Upper lobe of left lung (tissue), 6 donors: ENCODE data around the gene SSTR3. TPM values are rescaled to one million over a fixed set of nuclear protein-coding genes. Genes with fewer than 3 reads are reported as not detected.

Source experiments
- ATAC-seq, 2 donors: fragments of 200-7000 bp; cut with Tn5 transposase; one replicate each; pipeline ENCODE4 v1.9.1; 2022; ENCODE audit warnings: mild to moderate bottlenecking in 2 of 2, moderate library complexity in 2 of 2; ENCODE audit not compliant: low FRiP score in 2 of 2
- DNase-seq, 2 donors: peaks; one replicate each; pipeline ENCODE4 v3.0.0-alpha.2; 2019 to 2020
- H3K27ac ChIP-seq, 4 donors: fragments of 200-600 bp; sonication (generic); one replicate each; pipeline ENCODE4 v1.5.1; 2016 to 2019
- H3K27me3 ChIP-seq, 4 donors: fragments of 200-600 bp; sonication (generic); one replicate each; pipeline ENCODE4 v1.5.1; 2017 to 2019
- H3K36me3 ChIP-seq, 4 donors: fragments of 200-600 bp; sonication (generic); one replicate each; pipeline ENCODE4 v1.5.1; 2016 to 2019
- H3K4me1 ChIP-seq, 4 donors: fragments of 200-600 bp; sonication (generic); one replicate each; pipeline ENCODE4 v1.5.1; 2018 to 2019
- H3K4me3 ChIP-seq, 4 donors: fragments of 200-600 bp; sonication (generic); one replicate each; pipeline ENCODE4 v1.5.1; 2017 to 2019; ENCODE audit warnings: mild to moderate bottlenecking in 2 of 4, moderate library complexity in 1 of 4
- H3K9me3 ChIP-seq, 4 donors: fragments of 200-600 bp; sonication (generic); one replicate each; pipeline ENCODE4 v1.5.1; 2018 to 2019
- CTCF ChIP-seq, 6 experiments: fragments of 450-650 bp in 4 of 6; fragments of 200-600 bp in 2 of 6; sonication (generic) in 2 of 6; IDR thresholded peaks; one replicate each; pipeline ENCODE4 v1.5.1; 2016 to 2019; ENCODE audit warnings: antibody characterized with exemption in 6 of 6
- EP300 ChIP-seq, 4 donors: sonication (generic); formaldehyde crosslinking; IDR thresholded peaks; one replicate each; pipeline ENCODE4 v1.5.1; 2017; ENCODE audit warnings: antibody characterized with exemption in 4 of 4, control low read depth in 2 of 4
- POLR2A ChIP-seq, 4 donors: fragments of 450-650 bp; IDR thresholded peaks; one replicate each; pipeline ENCODE4 v1.5.1; 2016 to 2017; ENCODE audit warnings: antibody characterized with exemption in 4 of 4, mild to moderate bottlenecking in 2 of 4
- POLR2AphosphoS5 ChIP-seq, 2 donors: sonication (generic); formaldehyde crosslinking; IDR thresholded peaks; one replicate each; pipeline ENCODE4 v1.5.1; 2017; ENCODE audit warnings: antibody characterized with exemption in 2 of 2
- WGBS, 2 donors: methylation state at CpG; one replicate each; pipeline ENCODE4 v1.1.5; 2017 to 2018; 5-methylcytosine and 5-hydroxymethylcytosine counted together
- total RNA-seq, 6 donors: library from RNA; depleted of rRNA in 4 of 6; stranded (reverse); fragments of >200 nt in 4 of 6; gene quantifications; one replicate each; pipeline versions ENCODE4 v1.1.0 to v1.2.1, GENCODE V29; 2016 to 2021
- donor health status: DM: no; HTN: no; CAD: no; lungs with moderate emphysema.
- donor health status: DM: no; HTN: yes; CAD: no; lungs with severe emphysema.

The SSTR3 gene
- total RNA-seq, 6 donors from 2014 or later, result 0.06 to 0.13 TPM; not detected in 4

DNA sequence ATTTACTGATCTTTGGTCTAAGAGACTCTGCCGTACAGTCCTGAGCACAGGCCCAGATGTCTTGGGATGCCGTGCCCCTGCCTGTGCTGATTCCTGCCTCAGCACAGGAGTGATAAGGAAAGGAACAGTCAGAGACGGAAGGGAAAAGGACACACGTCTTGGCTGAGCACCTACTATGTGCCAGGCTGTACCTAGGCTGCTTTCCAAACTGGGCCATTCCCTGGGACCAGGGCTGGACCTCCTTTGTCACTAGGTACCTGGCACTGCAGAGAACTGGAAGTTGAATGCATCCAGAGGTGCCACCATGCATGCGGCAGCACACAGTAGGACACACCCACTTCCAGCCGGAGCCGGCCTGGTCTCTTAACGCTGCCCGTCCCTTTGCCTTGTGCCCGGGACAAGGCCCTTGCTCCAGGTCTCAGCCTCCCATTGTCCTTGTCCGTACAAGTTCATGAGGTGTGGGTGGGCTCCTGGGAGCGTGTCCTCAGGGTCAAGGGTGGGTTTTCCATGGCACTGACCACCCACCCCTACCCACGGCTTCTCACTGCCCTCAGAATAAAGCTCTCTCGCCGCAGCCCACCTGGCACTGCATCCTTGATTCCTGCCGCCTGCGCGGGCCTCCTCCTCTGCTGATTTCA, 1.1 kb upstream of the SSTR3 start:
- Histone ChIP-seq H3K36me3 (no peaks in the 10 kb centered on the region), H3K4me1 (no peaks in the 10 kb centered on the region), H3K4me3 (no peak overlapping the region), H3K27me3 (no peaks in the 10 kb centered on the region), H3K9me3 (no peaks in the 10 kb centered on the region), H3K27ac (no peak overlapping the region)
- 88 to 97% methylated on average over 18 of the region's 18 CpGs for WGBS, 2 donors
- no peak for TF ChIP-seq EP300 (IDR thresholded peaks at IDR 0.05)
- no peak for TF ChIP-seq POLR2A (IDR thresholded peaks at IDR 0.05)
- no peak for TF ChIP-seq CTCF (IDR thresholded peaks at IDR 0.05)
- TF ChIP-seq POLR2AphosphoS5 (IDR thresholded peaks at IDR 0.05), result no peak
- ATAC-seq, result no peak
- DNase-seq, result no peak

DNA sequence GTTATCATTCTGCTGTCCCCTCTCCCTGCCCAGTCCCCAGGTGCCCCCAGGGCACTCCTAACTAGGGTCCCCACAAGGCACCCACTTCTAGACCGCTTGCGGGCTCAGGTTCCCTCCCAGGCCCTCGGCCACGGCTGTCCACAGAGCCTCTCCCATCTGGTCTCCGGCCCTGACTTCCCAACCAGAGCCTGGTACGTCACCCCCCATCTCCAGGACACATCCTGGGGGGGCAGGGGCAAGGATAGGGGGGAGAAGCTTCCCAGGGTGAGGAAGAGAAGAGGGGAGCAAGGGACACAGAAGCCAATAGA, 457 bp downstream of the SSTR3 start:
- ATAC-seq (peak in 1 of 2 donors; percentile 6), DNase-seq (no peak)
- Histone ChIP-seq H3K4me3 (no peak overlapping the region), H3K9me3 (no peaks in the 10 kb centered on the region), H3K4me1 (no peaks in the 10 kb centered on the region), H3K36me3 (no peaks in the 10 kb centered on the region), H3K27me3 (no peaks in the 10 kb centered on the region), H3K27ac (no peak overlapping the region)
- TF ChIP-seq POLR2AphosphoS5 (IDR thresholded peaks at IDR 0.05) (no peak), CTCF (IDR thresholded peaks at IDR 0.05) (no peak), POLR2A (IDR thresholded peaks at IDR 0.05) (no peak), EP300 (IDR thresholded peaks at IDR 0.05) (no peak)
- 63 to 75% methylated on average over 6 of the region's 6 CpGs for WGBS, 2 donors

- no peak for ATAC-seq
- Histone ChIP-seq H3K27me3 (no peaks in the 10 kb centered on the region), H3K9me3 (no peaks in the 10 kb centered on the region), H3K4me1 (no peaks in the 10 kb centered on the region), H3K4me3 (no peak overlapping the region), H3K36me3 (no peaks in the 10 kb centered on the region), H3K27ac (no peak overlapping the region)
- WGBS, 2 donors, result 76 to 77% methylated on average over 6 to 24 of the region's 24 CpGs
- TF ChIP-seq EP300 (IDR thresholded peaks at IDR 0.05) (no peak), POLR2A (IDR thresholded peaks at IDR 0.05) (no peak), CTCF (IDR thresholded peaks at IDR 0.05) (no peak), POLR2AphosphoS5 (IDR thresholded peaks at IDR 0.05) (no peak)
- DNase-seq, result no peak
Observed at GRCh38 chr22:37211075-37211865, 1.0 kb downstream of the SSTR3 start.

DNA sequence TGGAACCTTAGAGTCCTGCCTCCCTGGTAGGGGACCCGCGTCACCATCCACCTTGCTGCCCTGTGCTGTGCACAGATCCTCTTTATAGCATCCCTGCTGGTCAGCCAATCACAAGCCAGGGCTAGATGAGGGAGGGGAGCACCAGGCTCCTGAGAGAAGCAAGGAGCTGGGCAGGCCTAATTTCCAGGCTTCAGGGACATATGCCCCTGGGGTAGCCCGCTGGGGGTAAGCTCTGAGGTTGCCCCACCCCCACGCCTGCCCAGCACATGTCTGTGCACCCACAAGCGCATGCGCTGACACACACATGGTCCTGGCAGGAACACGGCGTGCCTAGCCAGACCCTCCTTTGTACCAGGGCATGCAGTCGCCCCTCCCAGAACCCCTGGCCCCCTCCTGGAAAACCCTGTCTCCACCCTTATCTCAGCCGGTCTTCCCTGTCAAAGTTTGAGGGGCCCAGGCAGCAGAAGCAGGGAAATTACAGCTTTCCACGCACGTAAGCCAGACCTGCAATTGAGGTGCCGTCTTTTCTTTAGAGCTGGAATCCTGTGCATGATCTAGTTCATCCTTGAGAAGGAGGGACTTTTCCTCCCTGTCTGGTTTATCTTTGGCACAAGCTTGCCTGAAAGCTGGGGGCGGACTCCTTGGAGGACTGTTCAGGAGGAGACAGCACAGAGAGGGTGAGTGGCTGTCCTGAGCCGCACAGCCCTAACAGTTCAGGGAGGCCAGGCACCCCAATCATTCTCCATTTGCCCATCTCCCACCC, 2.1 kb downstream of the SSTR3 start:
- no peak for ATAC-seq
- no peaks in the 10 kb centered on the region for H3K36me3 ChIP-seq
- H3K4me1 ChIP-seq, result no peaks in the 10 kb centered on the region
- no peak overlapping the region for H3K27ac ChIP-seq
- WGBS, 2 donors, result 72 to 85% methylated on average over 7 to 15 of the region's 15 CpGs
- no peaks in the 10 kb centered on the region for H3K27me3 ChIP-seq
- TF ChIP-seq POLR2A (IDR thresholded peaks at IDR 0.05) (no peak), CTCF (IDR thresholded peaks at IDR 0.05) (no peak), EP300 (IDR thresholded peaks at IDR 0.05) (no peak), POLR2AphosphoS5 (IDR thresholded peaks at IDR 0.05) (no peak)
- H3K4me3 ChIP-seq, result no peak overlapping the region
- H3K9me3 ChIP-seq, result no peaks in the 10 kb centered on the region
- no peak for DNase-seq
